ENCODE measurements around the gene RGS6.

GRCh38 chr14:72124171-72124570 lies 191.9 kb downstream of the RGS6 start:
- TF ChIP-seq CTCF (IDR thresholded peaks at IDR 0.05; ENCODE audit: low read length) = no peak
- TF ChIP-seq EZH2 (IDR thresholded peaks at IDR 0.05; ENCODE audit: borderline replicate concordance, low read length) = no peak

Data from OCI-LY1 (cell line).